HG03354 (cell line): ENCODE data around the gene EFNA4.

Source experiments
- ATAC-seq: cut with Tn5 transposase; IDR thresholded peaks from one replicate; pipeline ENCODE4 v1.9.1; 2021; ENCODE audit warnings: mild to moderate bottlenecking; ENCODE audit not compliant: unreplicated experiment, poor library complexity, severe bottlenecking

The EFNA4 gene

DNA sequence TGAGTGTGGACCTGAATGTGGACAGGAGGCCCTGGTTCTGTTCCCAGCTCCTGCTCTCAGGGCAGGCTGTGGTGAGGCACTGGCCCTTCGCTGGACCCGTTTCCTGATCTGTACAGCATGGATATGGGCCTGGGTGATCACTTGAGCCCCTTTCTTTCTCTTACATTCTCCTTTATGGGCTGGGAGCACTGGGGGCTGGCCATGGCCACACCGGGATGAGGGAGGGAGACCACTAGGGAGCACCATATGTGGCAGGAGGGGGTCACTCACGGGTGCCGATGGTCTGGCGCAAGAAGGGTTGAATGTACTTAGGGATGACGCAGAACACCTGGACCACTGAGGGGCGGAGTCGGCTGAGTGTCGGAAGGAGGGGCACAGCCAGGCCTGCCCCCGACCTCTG is 32.6 kb upstream of the EFNA4 start:
- no peak for ATAC-seq

DNA sequence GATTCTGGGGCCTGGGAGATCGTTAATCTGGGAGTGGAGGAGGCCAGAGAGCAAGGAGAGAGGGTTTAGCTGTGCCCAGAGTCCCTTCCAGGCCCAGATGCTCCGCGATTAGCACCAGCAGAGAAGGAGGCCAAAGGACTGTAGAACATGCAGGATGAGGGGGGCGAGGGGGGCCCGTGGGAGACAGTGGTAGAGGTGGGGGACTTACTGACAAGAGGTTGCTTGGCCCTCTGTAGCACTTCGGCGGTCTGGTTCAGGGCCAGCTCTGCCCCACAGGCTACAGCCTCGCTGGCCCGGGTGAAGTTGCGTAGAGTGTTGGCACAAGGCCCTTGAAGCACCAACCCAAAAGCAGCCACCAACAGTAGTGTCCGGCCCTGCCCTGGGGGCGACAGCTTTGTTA is 30.7 kb upstream of the EFNA4 start:
- no peak for ATAC-seq

DNA sequence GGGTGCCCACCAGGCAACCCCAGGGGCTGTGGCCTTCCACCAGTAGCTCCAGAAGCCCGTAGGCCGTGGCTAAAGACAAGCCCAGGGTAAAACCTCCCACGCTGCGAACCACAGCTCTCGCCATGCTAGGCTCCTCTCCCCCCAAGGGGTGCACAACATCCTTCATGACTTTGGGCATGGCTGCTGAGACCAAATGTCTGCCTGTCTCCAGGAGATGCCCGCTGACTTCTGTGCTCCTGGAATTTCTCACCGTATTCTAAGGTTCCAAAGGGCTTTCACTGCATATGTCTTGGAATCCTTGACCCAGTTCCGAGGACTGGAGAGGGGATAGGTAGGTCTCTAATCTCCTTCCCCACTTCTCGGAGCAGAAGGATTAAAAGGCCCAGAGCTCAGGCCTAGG is 30.0 kb upstream of the EFNA4 start, which contains the start of the genes DCST1 and DCST2:
DCST1 (plus strand) TSS at position 301 of the 400 bp plus-strand sequence. CDS start 213 bp downstream, outside the sequence.
DCST2 (minus strand) TSS at position 258 of the 400 bp plus-strand sequence; CDS start at position 178, 80 bp downstream.
- no peak for ATAC-seq

DNA sequence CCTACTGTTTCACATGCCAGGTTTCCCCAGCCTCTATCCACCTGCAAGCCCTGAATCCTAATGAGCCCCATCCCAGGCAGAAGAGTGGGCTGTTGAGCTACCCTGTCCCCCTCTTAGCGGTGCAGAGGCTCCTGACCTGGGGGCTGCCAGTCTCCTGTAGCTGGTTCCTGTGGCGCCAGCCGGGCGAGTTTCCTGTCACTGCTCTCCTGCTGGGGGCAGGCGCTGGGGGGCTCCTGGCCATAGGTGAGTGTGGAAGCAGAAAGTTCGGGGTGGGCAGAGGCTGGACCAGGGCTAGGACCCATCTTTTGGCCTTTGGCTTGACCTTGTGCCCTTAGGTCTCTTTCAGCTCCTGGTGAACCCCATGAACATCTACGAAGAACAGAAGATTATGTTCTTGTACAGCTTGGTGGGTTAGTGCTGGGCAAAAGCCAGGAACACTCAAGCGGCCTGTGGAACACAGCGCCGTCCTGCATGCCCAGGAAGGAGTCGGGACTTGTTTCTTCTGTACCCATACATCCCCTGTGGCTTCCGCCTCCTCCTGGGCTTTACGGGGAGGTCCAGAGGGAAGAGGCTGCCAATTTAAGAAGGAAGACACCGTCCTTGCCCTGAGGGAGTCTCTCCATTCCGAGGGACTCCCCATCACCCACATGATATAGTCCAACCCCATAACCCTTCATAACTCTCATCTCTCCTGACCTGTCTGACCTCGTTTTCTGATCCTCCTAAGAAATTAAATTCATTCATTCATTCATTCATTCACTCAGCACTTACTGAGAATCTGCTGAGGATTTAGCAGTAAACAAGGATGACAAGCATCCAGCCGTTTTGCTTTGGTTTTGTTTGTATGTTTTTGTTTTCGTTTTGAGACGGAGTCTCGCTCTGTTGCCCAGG is 29.0 kb upstream of the EFNA4 start:
- no peak for ATAC-seq

DNA sequence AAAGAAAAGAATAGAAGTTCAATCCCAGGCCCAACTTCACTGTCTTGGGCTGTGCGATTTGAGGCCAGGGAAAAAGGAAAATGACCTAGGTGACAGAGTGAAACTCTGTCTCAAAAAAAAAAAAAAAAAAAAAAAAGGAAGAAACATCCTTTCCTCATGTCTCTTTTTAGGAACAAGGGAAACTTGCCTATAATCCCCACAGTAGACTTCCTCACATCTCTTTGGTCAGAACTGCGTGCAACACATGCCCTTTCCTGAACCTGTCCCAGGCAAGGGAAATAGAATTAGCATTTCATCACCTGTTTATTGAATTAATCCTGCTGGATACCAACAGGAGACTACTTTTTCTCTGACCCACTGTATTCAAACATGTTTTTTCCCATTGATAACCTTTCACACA is 27.6 kb upstream of the EFNA4 start:
- ATAC-seq: no peak

DNA sequence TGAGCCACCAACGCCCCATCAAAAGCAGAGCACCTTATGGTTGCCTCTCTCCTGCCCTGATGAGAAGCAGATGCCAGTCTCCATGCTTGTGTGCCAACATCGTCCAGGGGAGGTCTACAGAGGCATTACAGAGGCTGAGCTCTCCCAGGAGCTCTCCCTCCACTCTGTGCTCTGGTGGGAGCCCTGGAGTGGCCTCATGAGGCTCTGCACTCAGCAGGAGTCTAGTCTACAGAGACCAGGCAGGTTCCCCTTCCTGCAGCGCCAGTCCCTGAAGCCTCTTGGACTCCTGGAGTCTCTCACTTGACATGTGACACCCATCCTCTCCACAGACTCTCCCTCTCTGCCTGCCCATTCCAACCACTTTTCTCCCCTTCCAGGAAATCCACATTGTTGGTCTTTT is 26.5 kb upstream of the EFNA4 start:
- no peak for ATAC-seq

DNA sequence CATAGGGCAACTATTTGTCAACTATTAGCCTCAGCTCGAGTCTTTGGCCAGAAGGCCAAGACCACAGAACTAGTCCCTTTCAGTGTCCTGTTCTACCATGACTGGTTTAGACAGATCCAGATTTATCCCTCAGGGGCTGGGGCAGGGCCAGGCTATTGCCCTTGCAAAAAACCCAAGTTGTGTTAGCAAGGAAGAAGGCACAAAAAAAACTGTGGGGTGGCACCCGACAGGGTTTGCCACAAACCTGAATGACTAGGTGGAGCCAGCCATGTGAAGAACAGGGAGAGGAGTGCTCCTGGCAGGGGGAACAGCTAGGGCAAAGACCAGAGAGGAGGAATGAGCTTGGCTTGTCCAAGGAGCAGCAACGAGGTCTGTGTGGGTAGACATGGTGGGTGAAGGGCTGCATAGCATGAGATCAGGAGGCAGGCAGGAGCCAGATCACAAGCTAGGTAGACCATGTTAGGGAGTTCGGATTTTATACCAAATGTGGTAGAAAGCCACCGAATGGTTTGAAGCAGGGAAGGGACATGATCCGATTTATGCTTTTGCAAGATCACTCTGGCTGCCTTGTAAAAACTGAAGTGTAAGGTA is 25.6 kb upstream of the EFNA4 start:
- no peak for ATAC-seq

DNA sequence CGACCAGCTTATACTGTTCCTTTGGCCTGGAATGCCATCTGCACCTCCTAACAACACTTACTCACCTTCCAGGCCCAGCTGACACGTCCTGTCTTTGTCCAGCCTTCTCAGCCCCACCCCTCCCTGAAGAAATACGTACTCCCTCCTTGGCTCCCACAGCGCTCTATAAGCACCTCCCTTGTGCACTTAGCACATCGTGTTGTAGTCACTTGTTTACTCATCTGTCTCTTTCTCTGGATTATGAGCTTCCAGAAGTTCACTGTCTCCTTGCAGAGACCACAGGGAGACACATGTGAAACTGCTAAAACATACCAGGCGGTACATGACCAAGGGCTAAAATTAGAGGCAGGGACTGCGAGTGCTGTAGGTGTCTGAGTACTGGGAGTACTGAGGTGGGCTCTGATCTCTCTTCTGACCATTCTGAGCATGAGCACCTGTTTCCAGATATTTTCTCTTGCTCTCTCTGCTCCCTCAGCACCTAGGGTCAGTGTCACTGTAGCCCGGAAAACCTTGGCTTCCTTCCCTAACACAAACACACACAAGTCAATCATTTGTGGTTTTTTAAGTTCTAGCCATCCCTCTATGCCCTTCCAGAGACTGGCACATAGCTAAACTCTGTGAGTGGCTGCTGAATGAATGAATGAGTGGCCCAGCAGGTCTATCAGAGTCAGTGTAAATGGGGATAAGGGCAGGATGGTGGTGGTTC is 24.8 kb upstream of the EFNA4 start:
- ATAC-seq: no peak

DNA sequence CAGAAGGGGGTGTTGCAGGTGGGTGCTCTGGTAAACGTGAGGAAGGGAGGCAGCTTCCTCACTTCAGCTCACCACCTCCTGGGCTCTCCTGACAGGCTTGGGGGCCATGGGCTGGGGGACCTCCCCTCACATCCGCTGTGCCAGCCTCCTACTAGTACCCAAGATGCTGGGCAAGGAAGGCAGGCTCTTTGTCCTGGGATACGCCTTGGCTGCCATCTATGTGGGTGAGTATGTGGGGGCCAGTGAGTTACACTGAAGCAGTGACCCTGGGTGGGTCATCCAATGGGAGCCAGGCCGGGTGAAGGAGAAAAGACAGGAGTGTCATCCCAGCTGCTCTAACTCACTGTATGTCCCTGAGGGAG is 24.3 kb upstream of the EFNA4 start:
- no peak for ATAC-seq

DNA sequence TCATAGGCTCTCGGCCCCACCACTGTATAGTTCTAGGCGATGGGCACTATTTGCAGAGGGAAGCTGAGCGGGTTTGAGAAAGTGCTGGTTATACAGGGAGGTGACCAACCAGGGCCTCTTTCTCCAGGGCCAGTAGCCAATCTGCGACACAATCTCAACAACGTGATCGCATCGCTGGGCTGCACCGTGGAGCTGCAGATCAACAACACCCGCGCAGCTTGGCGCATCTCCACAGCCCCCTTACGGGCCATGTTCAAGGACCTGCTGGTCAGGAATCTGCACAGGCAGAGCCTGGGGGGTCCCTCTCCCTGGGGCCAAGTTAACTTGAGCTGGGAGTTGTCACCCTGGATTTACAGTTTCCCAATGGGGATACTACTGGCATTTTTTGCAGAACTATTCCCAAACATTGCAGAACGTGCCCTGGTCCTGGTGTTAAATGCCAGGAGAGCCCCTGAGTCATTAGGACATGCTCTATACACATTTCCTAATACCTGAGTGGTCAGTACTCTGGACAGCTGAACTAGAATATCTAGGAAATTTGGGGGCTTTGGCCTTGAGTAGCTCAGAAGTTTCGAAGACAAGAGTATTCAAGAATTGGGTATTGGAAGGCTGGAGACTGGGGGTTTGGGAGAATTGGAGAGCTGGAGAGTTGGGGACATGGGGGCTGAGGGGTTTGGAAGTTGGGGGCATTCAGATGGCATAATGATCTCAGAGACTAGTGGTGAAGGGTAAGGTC is 23.0 kb upstream of the EFNA4 start:
- ATAC-seq: no peak

DNA sequence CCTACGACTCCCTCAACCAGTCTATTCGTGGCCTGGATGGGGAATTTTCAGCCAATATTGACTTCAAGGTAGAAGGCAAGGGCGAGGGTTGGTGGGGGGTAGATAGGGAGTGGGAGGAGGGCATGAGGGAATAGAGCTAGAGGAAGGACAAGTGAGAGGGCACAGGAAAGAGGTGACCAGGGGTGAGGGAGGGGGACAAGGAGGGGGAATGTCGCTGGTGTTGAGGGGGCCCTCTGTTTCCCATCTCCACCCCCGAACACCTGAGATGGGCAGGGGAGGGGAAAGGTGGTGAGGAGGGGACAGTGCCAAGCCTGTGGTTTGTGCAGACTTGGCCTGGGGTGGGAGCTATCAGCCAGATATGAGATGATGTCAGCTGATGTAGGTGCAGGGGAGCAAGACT is 20.8 kb upstream of the EFNA4 start:
- ATAC-seq: no peak

DNA sequence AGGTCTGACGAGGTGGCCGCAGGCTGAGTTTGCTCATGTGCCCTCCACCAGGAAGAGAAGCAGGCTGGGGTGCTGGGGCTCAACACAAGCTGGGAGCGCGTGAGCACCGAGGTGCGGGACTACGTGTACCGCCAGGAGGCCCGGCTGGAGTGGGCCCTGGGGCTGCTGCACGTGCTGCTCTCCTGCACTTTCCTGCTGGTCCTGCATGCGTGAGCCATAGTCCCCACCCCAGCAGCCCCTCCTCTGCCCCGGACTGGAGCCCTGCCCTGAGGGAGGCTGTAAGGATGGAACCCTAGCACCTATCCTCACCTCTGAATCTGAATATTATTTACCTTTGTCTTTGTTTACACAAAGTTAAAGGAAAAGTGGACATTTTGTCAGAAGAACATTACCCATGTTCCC is 20.2 kb upstream of the EFNA4 start:
- ATAC-seq: no peak

DNA sequence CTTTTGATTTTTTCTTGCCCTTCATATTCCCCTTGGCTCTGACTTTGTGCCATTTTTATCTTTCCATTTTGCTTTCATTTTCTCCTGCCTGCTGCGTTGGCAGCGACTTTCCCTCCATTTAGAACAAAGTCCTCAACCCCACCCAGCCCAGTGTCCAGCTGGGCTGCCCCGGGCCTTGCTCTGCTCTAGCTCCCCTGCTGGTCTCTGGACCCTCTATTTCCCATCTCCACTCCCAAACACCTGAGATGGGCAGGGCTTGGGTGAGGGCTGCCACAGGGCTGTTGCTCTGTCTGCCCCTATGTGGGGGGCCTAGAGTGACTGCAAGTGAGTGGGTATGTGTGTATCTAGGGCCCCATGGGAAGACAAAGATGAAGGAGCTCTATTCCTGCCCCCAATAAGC is 19.7 kb upstream of the EFNA4 start:
- no peak for ATAC-seq

DNA sequence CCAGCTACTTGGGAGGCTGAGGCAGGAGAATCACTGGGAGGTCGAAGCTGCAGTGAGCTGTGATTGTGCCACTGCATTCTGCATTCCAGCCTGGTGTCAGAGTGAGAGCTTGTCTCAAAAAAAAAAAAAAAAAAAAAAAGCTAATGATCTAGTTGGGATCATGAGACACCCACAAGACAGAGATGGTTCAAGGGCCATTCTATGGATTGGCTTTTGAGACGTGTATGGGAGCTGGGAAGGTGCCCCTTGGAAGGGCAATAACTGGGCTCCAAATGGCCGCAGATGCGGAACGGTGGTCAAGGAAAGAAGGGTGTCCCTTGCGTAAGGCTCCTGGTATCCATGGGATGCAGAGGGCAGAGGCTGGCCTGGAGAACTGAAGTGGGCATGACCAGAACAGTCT is 19.2 kb upstream of the EFNA4 start:
- ATAC-seq: no peak

DNA sequence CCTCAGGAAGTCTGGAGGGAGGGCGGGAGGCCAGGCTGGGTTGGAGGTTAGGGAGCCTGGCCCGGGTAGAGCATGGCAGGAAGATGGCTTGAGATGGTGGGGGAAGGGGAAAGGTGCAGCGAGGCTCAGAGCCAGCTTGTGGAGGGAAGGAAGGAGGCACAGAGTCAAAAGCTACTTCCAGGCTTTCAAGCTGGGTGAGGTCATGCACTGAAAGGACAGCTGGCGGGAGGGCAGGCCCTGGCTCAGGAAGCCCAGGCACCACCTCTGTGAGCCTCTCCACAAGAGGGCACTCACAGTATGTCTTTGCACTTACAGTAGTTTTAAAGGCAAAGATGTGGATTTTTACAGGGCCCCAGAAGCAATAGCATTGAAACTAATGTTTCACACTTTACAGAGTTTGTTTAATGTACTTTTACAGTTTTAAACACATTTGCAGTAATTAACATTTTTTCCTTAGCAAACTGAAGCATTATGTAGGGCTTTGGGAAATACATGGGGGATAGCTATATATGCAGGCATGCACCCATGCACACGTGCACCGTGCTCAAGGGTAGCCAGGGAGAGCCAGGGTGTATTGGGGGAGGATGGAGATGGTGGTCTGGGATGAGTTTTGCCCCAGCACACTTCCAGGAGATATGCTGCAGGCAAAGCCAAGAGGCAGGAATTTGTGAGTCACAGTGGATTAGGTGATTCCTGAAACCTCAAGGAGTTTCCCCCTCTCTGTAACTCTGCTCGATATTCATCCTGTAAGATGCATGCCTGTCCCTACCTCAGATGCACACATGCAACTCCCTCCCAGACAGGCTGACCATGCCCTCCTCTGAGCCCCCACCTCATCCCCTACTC is 18.5 kb upstream of the EFNA4 start:
- ATAC-seq: no peak

DNA sequence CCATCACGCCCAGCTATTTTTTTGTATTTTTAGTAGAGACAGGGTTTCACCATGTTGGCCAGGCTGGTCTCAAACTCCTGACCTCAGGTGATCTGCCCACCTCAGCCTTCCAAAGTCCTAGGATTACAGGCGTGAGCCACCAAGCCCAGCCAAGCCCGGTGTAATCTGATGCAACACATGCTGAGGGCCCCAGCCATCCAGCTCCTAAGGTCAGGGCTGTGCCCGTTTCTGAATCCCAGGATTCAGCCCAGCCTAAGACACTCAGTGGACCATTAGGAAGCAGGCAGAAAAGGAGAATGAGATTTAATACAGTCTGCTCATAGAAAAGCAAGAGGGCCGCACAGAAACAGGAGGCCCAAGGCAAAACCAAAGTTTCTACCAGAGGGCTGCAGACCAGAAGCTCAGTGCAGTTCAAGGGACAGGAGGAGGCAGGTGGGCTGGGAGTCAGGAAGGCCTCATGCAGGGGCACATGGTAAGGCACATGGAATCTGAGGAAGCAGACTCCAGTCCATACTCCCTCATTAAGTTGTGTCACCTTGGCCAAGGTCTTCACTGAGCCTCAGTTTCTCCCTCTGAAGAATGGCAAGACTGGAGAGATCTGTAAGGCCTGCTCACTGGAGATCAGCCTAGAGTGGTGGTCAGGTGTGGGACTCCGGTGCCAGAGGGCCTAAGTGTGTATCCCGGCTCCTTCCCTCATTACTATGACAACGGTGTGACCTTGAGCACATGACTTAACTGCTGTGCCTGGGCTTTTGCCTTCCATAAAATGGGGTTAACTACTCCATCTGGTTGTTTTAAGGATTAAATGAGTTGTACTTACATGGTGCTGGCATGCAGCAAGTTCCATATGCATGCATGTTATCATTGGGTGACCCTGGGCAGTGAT is 14.8 kb upstream of the EFNA4 start:
- no peak for ATAC-seq

DNA sequence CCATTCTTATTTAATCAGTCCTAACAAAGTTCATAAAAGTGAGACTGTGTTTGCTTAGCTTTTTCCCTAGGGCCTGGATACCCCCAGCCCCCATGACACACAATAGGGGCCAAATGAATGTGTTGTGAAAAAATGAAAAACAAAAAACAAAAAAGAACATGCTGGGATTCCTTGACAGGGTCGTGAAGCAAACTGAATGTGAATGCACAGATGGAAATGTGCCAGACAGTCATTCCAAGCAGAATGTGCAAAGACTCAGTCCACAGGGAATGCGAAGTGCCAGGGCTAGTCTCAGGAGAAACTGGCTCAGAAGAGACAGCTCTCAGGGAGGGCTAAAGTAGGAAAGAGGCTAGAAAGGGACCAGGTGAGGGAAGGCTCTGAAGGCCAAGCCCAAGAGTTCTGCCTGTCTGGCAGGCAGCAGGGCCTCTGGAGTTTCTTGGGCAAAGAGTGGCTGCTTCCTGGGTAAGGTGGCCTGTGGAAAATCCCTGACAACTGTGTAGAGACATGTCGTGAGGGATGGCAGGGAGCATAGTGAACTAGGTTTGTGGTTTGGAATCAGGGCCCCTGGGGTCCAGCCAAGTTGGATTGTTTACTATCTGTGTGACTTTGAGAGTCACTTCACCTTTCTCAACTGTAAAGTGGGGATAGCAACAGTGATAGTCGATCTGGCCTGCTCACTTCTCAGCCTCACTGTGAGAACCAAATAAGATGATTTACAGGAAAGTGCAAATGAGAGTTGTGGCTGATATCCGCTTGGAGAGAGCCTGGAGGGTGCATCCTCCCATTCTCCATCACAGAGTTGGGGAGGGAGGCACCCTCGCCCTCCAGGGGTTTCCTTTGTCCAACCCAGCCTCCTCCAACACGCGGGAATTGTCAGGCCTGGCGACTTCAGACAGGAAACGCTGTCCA is 13.6 kb upstream of the EFNA4 start:
- ATAC-seq: no peak
